HEK293 (cell line): ENCODE results near the gene CA12.

Experiments
- CTCF ChIA-PET: fragments of 350-600 bp; formaldehyde crosslinking; extraction: SDS; loops from one replicate; lab custom pipeline; 2021; ENCODE audit warnings: antibody characterized with exemption; lab: Yijun Ruan, JAX
- POLR2A ChIA-PET: fragments of 300-600 bp; formaldehyde crosslinking; extraction: SDS; loops from one replicate; lab custom pipeline; 2020; ENCODE audit warnings: antibody characterized with exemption, inconsistent platforms; lab: Yijun Ruan, JAX
- H3K27ac ChIP-seq: fragments of 200-500 bp; sonication (Bioruptor generic); 2 replicates; pipeline ENCODE4 v1.5.1; 2014; ENCODE audit warnings: low read depth, low read length, control low read depth, inconsistent platforms; ENCODE audit errors: extremely low read depth
- H3K36me3 ChIP-seq, 2 experiments: fragments of 200-500 bp in 1 of 2; sonication (Bioruptor generic) in 1 of 2; 1 replicate in 1 of 2; 2 replicates in 1 of 2; pipeline ENCODE4 v1.5.1; 2014 to 2017; ENCODE audit warnings: inconsistent platforms in 2 of 2, low read length in 2 of 2; ENCODE audit not compliant: control insufficient read depth in 2 of 2, insufficient read depth in 1 of 2
- H3K4me1 ChIP-seq: fragments of 200-500 bp; sonication (Bioruptor generic); 2 replicates; pipeline ENCODE4 v1.5.1; 2014; ENCODE audit warnings: mild to moderate bottlenecking, low read length, inconsistent platforms; ENCODE audit not compliant: control insufficient read depth, insufficient read depth
- H3K4me3 ChIP-seq: 2 replicates; pipeline ENCODE4 v1.5.1; 2011; ENCODE audit warnings: low read depth, mild to moderate bottlenecking, control low read depth, low read length, moderate library complexity
- H3K9me3 ChIP-seq: fragments of 200-500 bp; sonication (Bioruptor generic); 2 replicates; pipeline ENCODE4 v1.5.1; 2014; ENCODE audit warnings: low read depth, low read length, inconsistent platforms; ENCODE audit not compliant: control insufficient read depth, insufficient read depth
- EGR2 ChIP-seq: fragments of 450-650 bp; formaldehyde crosslinking; IDR thresholded peaks from 2 replicates; pipeline ENCODE4 v1.5.1; 2016; ENCODE audit warnings: low read depth, missing biosample characterization, missing genetic modification characterization
- GFI1B ChIP-seq: fragments of 450-650 bp; formaldehyde crosslinking; IDR thresholded peaks from 2 replicates; pipeline ENCODE4 v1.5.1; 2016; ENCODE audit warnings: missing biosample characterization, missing genetic modification characterization
- GLI2 ChIP-seq: fragments of 450-650 bp; formaldehyde crosslinking; IDR thresholded peaks from 2 replicates; pipeline ENCODE4; 2017; ENCODE audit warnings: missing biosample characterization, missing genetic modification characterization, low read depth, borderline replicate concordance
- HOXD13 ChIP-seq: sonication (generic); formaldehyde crosslinking; IDR thresholded peaks from 2 replicates; pipeline ENCODE4 v1.8.0; 2022; ENCODE audit warnings: missing genetic modification reagents, borderline replicate concordance
- KLF1 ChIP-seq: fragments of 450-650 bp; formaldehyde crosslinking; IDR thresholded peaks from 2 replicates; pipeline ENCODE4 v1.5.1; 2016; ENCODE audit warnings: missing biosample characterization, missing genetic modification characterization
- SCRT1 ChIP-seq: fragments of 450-650 bp; formaldehyde crosslinking; IDR thresholded peaks from 2 replicates; pipeline ENCODE4 v1.5.1; 2016; ENCODE audit warnings: missing biosample characterization, missing genetic modification characterization, borderline replicate concordance
- SP3 ChIP-seq: fragments of 450-650 bp; formaldehyde crosslinking; IDR thresholded peaks from 2 replicates; pipeline ENCODE4 v1.5.1; 2016; ENCODE audit warnings: missing biosample characterization, missing genetic modification characterization
- ZBTB1 ChIP-seq: fragments of 450-650 bp; formaldehyde crosslinking; IDR thresholded peaks from 2 replicates; pipeline ENCODE4 v1.5.1; 2016; ENCODE audit warnings: missing biosample characterization, missing genetic modification characterization
- ZBTB21 ChIP-seq: fragments of 450-650 bp; formaldehyde crosslinking; IDR thresholded peaks from 2 replicates; pipeline ENCODE4 v1.5.1; 2017; ENCODE audit warnings: missing biosample characterization, missing genetic modification characterization
- ZBTB7A ChIP-seq: fragments of 450-650 bp; formaldehyde crosslinking; IDR thresholded peaks from 2 replicates; pipeline ENCODE4 v1.5.1; 2016; ENCODE audit warnings: low read depth, missing biosample characterization, missing genetic modification characterization
- ZFP3 ChIP-seq: fragments of 450-650 bp; formaldehyde crosslinking; IDR thresholded peaks from 2 replicates; pipeline ENCODE4 v1.5.1; 2016; ENCODE audit warnings: low read depth, missing biosample characterization, missing genetic modification characterization
- ZFP37 ChIP-seq: fragments of 450-650 bp; formaldehyde crosslinking; IDR thresholded peaks from 2 replicates; pipeline ENCODE4 v1.5.1; 2016; ENCODE audit warnings: missing biosample characterization, missing genetic modification characterization
- ZNF10 ChIP-seq: fragments of 450-650 bp; formaldehyde crosslinking; IDR thresholded peaks from 2 replicates; pipeline ENCODE4 v1.5.1; 2017; ENCODE audit warnings: missing biosample characterization, missing genetic modification characterization
- ZNF114 ChIP-seq: fragments of 450-650 bp; formaldehyde crosslinking; IDR thresholded peaks from 2 replicates; pipeline ENCODE4 v1.5.0; 2017; ENCODE audit warnings: missing biosample characterization, missing genetic modification characterization
- ZNF132 ChIP-seq: fragments of 450-650 bp; formaldehyde crosslinking; IDR thresholded peaks from 2 replicates; pipeline ENCODE4 v1.5.1; 2017; ENCODE audit warnings: missing biosample characterization, missing genetic modification characterization, borderline replicate concordance
- ZNF146 ChIP-seq: fragments of 450-650 bp; formaldehyde crosslinking; IDR thresholded peaks from 2 replicates; pipeline ENCODE4 v1.5.1; 2016; ENCODE audit warnings: missing biosample characterization, missing genetic modification characterization
- ZNF184 ChIP-seq: fragments of 450-650 bp; IDR thresholded peaks from 2 replicates; pipeline ENCODE4 v1.5.1; 2018; ENCODE audit warnings: missing biosample characterization, mild to moderate bottlenecking, missing genetic modification characterization
- ZNF324 ChIP-seq: fragments of 450-650 bp; formaldehyde crosslinking; IDR thresholded peaks from 2 replicates; pipeline ENCODE4 v1.5.1; 2016; ENCODE audit warnings: missing biosample characterization, missing genetic modification characterization
- ZNF354C ChIP-seq: fragments of 450-650 bp; formaldehyde crosslinking; IDR thresholded peaks from 2 replicates; pipeline ENCODE4 v1.5.1; 2016; ENCODE audit warnings: missing biosample characterization, missing genetic modification characterization, low read depth, borderline replicate concordance
- ZNF362 ChIP-seq: fragments of 450-650 bp; formaldehyde crosslinking; IDR thresholded peaks from 2 replicates; pipeline ENCODE4 v1.5.1; 2016; ENCODE audit warnings: missing biosample characterization, missing genetic modification characterization
- ZNF473 ChIP-seq: fragments of 450-650 bp; formaldehyde crosslinking; IDR thresholded peaks from 2 replicates; pipeline ENCODE4 v1.5.1; 2017; ENCODE audit warnings: missing biosample characterization, missing genetic modification characterization
- ZNF48 ChIP-seq: fragments of 450-650 bp; formaldehyde crosslinking; IDR thresholded peaks from 2 replicates; pipeline ENCODE4 v1.5.1; 2016; ENCODE audit warnings: missing biosample characterization, missing genetic modification characterization
- ZNF514 ChIP-seq: fragments of 450-650 bp; formaldehyde crosslinking; IDR thresholded peaks from 2 replicates; pipeline ENCODE4 v1.5.1; 2016; ENCODE audit warnings: missing biosample characterization, missing genetic modification characterization
- ZNF670 ChIP-seq: fragments of 450-650 bp; formaldehyde crosslinking; IDR thresholded peaks from 2 replicates; pipeline ENCODE4 v1.5.1; 2016; ENCODE audit warnings: missing biosample characterization, missing genetic modification characterization, low read depth
- ZNF747 ChIP-seq: fragments of 450-650 bp; formaldehyde crosslinking; IDR thresholded peaks from 2 replicates; pipeline ENCODE4 v1.5.1; 2016; ENCODE audit warnings: missing biosample characterization, missing genetic modification characterization
- ZSCAN30 ChIP-seq: fragments of 450-650 bp; IDR thresholded peaks from 2 replicates; pipeline ENCODE4 v1.5.1; 2018; ENCODE audit warnings: missing biosample characterization, mild to moderate bottlenecking, missing genetic modification characterization, moderate library complexity
- TF ChIP-seq, protein P1 (sequence below): fragments of 450-650 bp; formaldehyde crosslinking; IDR thresholded peaks from 2 replicates; pipeline ENCODE4 v1.5.1; 2016; ENCODE audit warnings: missing biosample characterization, missing genetic modification characterization
- TF ChIP-seq, protein P2 (sequence below): fragments of 450-650 bp; formaldehyde crosslinking; IDR thresholded peaks from 2 replicates; pipeline ENCODE4 v1.5.1; 2016; ENCODE audit warnings: missing biosample characterization, missing genetic modification characterization

The CA12 gene

DNA sequence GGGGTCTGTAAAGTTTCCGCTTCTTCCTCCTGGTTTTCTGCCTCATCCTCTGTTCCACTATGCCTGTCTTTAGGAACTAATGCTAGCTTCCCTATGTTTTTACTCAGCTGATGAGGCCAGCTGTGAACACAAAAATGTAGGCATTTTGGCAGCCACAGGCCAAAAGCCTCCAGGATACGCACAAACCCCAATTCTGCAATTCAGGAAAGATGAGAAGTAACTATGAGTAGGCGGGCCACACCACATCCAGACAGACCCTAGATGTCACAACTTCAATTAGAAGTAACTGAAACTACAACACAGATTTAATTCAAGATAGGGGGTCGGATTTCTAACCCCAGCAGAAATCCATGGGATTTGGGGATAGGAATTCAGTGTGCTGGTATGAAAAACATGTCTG is 11.9 kb downstream of the CA12 start:
- 0 out of 2 replicates have a peak, but pooled peaks cover under 1% of the 10 kb centered on the region for H3K4me1 ChIP-seq
- no peak for TF ChIP-seq GLI2 (tag by site-specific recombination)
- TF ChIP-seq HOXD13 (CRISPR knock-in tag): no peak
- no peak for TF ChIP-seq ZNF473 (tag by site-specific recombination)
- no peak for TF ChIP-seq GFI1B (tag by site-specific recombination)
- TF ChIP-seq ZBTB7A (tag by site-specific recombination): no peak
- H3K4me3 ChIP-seq: no peak overlapping the region
- ChIA-PET CTCF (interaction anchor here (0.6 kb wide), 1 partner anchor 86 kb away, joined by 3 read pairs; no protein-coding TSS in a partner anchor), POLR2A (no interaction called here)
- no peak overlapping the region for H3K27ac ChIP-seq
- H3K9me3 ChIP-seq: no peaks in the 10 kb centered on the region
- H3K36me3 ChIP-seq: no peaks in the 10 kb centered on the region

DNA sequence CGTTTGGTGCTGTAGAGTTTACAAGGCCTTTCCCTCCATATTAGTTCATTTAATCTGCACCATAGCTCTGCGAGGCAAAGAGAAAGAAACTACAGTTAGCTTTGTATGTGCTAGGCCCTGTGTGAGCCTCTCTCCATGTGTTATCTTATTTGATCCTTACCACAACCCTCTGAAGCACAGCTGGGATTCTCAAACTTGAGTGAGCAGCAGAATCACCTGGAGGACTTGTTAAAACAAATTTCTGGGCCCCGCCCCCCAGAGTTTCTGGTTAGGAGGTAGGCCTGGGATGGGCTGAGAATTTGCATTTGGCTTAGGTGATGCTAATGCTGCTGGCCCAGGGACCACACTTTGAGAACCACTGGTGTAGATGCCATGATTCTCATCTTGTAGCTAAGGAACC is 12.3 kb downstream of the CA12 start:
- Histone ChIP-seq H3K4me3 (no peak overlapping the region), H3K36me3 (no peaks in the 10 kb centered on the region), H3K9me3 (no peaks in the 10 kb centered on the region), H3K4me1 (no peaks in the 10 kb centered on the region), H3K27ac (no peak overlapping the region)
- CTCF ChIA-PET: interaction anchor here (0.6 to 0.8 kb wide), 3 partner anchors 11 to 85 kb away, joined by 3 to 4 read pairs (median 3); no protein-coding TSS in a partner anchor
- no peak for TF ChIP-seq ZNF670
- TF ChIP-seq ZFP3: no peak
- no peak for TF ChIP-seq ZFP37 (tag by site-specific recombination)
- TF ChIP-seq ZNF114 (tag by site-specific recombination): no peak
- no peak for TF ChIP-seq SCRT1 (tag by site-specific recombination)
- POLR2A ChIA-PET: no interaction called here

GRCh38 chr15:63368503-63368902 is 13.1 kb downstream of the CA12 start:
- ChIA-PET POLR2A (no interaction called here), CTCF (interaction anchor here (0.6 kb wide), 1 partner anchor 79 kb away, joined by 4 read pairs; no protein-coding TSS in a partner anchor)
- no peak overlapping the region for H3K4me3 ChIP-seq
- no peaks in the 10 kb centered on the region for H3K36me3 ChIP-seq
- no peaks in the 10 kb centered on the region for H3K9me3 ChIP-seq
- H3K27ac ChIP-seq: no peak overlapping the region
- TF ChIP-seq ZBTB21 (tag by site-specific recombination): no peak
- TF ChIP-seq ZBTB1 (tag by site-specific recombination): no peak
- no peak for TF ChIP-seq ZFP3
- no peak for TF ChIP-seq KLF1 (tag by site-specific recombination)
- H3K4me1 ChIP-seq: no peaks in the 10 kb centered on the region

DNA sequence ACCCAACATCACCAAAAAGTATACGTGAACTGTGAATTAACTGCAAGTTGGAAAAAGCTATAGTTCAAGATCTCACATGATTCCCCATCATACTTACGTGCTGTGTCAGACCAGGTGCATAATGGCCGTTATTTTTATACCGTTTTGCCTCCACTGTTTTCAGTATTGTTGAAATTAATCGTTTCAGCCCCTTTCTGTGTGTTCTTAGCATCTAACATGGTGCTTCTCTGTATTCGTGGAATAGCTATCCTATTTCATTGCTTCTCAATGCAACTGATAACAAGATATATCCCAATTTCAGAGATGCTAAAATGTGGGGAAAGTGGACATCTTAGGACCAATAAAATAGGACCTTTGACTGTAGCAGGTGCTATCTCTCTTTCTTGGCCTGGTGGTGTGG is 13.7 kb downstream of the CA12 start:
- ChIA-PET CTCF (no interaction called here), POLR2A (no interaction called here)
- H3K4me1 ChIP-seq: no peaks in the 10 kb centered on the region
- no peak overlapping the region for H3K4me3 ChIP-seq
- H3K9me3 ChIP-seq: no peaks in the 10 kb centered on the region
- TF ChIP-seq ZNF324 (no peak), ZNF146 (tag by site-specific recombination) (no peak), ZSCAN30 (tag by site-specific recombination) (no peak), ZNF514 (tag by site-specific recombination) (no peak), ZNF184 (tag by site-specific recombination) (no peak), ZNF354C (tag by site-specific recombination) (no peak), ZNF48 (tag by site-specific recombination) (no peak), ZNF747 (tag by site-specific recombination) (no peak), EGR2 (tag by site-specific recombination) (no peak), ZNF10 (no peak), SP3 (tag by site-specific recombination) (no peak), ZNF132 (tag by site-specific recombination) (no peak), ZNF362 (tag by site-specific recombination) (no peak)
- TF ChIP-seq, protein P1, sequence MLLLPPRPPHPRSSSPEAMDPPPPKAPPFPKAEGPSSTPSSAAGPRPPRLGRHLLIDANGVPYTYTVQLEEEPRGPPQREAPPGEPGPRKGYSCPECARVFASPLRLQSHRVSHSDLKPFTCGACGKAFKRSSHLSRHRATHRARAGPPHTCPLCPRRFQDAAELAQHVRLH (tag by site-specific recombination): no peak
- TF ChIP-seq, protein P2, sequence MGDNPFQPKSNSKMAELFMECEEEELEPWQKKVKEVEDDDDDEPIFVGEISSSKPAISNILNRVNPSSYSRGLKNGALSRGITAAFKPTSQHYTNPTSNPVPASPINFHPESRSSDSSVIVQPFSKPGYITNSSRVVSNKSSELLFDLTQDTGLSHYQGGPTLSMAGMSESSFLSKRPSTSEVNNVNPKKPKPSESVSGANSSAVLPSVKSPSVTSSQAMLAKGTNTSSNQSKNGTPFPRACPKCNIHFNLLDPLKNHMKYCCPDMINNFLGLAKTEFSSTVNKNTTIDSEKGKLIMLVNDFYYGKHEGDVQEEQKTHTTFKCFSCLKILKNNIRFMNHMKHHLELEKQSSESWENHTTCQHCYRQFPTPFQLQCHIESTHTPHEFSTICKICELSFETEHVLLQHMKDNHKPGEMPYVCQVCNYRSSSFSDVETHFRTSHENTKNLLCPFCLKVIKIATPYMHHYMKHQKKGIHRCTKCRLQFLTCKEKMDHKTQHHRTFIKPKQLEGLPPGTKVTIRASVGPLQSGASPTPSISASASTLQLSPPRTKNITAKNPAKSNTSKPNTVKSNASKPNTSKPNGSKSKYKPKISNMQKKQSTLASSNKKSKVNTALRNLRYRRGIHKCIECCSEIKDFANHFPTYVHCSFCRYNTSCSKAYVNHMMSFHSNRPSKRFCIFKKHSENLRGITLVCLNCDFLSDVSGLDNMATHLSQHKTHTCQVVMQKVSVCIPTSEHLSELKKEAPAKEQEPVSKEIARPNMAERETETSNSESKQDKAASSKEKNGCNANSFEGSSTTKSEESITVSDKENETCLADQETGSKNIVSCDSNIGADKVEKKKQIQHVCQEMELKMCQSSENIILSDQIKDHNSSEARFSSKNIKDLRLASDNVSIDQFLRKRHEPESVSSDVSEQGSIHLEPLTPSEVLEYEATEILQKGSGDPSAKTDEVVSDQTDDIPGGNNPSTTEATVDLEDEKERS: no peak
- H3K27ac ChIP-seq: no peak overlapping the region
- H3K36me3 ChIP-seq: no peaks in the 10 kb centered on the region
